Activated naive CD4-positive, alpha-beta T cell (primary cell): ENCODE measurements around the gene HELB.

Source experiments
- DNase-seq, 4 experiments: peaks; one replicate each; lab custom pipeline; 2025; lab: John Stamatoyannopoulos, UW

HELB gene

GRCh38 chr12:66301944-66302826 is at the start of gene HELB:
Gene HELB (plus strand): TSS chr12:66302493. CDS start chr12:66302604, 111 bp downstream.
- DNase-seq = peak; percentile 89 to 94 (median 91)

- DNase-seq = no peak
Measured at GRCh38 chr12:66252771-66253170, 49.5 kb upstream of the HELB start.

- no peak for DNase-seq
Measured at GRCh38 chr12:66255737-66256136, 46.6 kb upstream of the HELB start.

- DNase-seq = no peak
Measured at GRCh38 chr12:66258011-66258410, 44.3 kb upstream of the HELB start.

- no peak for DNase-seq
Measured at GRCh38 chr12:66262737-66263136, 39.6 kb upstream of the HELB start.

- DNase-seq = no peak
Measured at GRCh38 chr12:66268562-66268961, 33.7 kb upstream of the HELB start.

GRCh38 chr12:66269142-66269541 is 33.2 kb upstream of the HELB start:
- no peak for DNase-seq

- DNase-seq = no peak
Measured at GRCh38 chr12:66269757-66270383, 32.4 kb upstream of the HELB start.

- DNase-seq = no peak
Measured at GRCh38 chr12:66270613-66271012, 31.7 kb upstream of the HELB start.

GRCh38 chr12:66272650-66273049 is 29.6 kb upstream of the HELB start:
- no peak for DNase-seq

GRCh38 chr12:66273147-66273546 is 29.1 kb upstream of the HELB start:
- no peak for DNase-seq

GRCh38 chr12:66275040-66275439 is 27.3 kb upstream of the HELB start:
- no peak for DNase-seq

GRCh38 chr12:66279123-66279712 is 23.1 kb upstream of the HELB start:
- DNase-seq = peak in 1 of 4 experiments; percentile 15

GRCh38 chr12:66280561-66280960 is 21.7 kb upstream of the HELB start:
- DNase-seq = no peak

GRCh38 chr12:66282244-66282643 is 20.0 kb upstream of the HELB start:
- DNase-seq = no peak

GRCh38 chr12:66287275-66287674 is 15.0 kb upstream of the HELB start:
- DNase-seq = no peak

GRCh38 chr12:66288121-66288520 is 14.2 kb upstream of the HELB start:
- DNase-seq = peak in 1 of 4 experiments; percentile 20

- no peak for DNase-seq
Measured at GRCh38 chr12:66289485-66289884, 12.8 kb upstream of the HELB start.

- DNase-seq = no peak
Measured at GRCh38 chr12:66290716-66291200, 11.5 kb upstream of the HELB start.

GRCh38 chr12:66296176-66296683 is 6.1 kb upstream of the HELB start:
- DNase-seq = no peak

- DNase-seq = no peak
Measured at GRCh38 chr12:66297080-66297479, 5.2 kb upstream of the HELB start.

- no peak for DNase-seq
Measured at GRCh38 chr12:66297923-66298322, 4.4 kb upstream of the HELB start.

GRCh38 chr12:66302827-66303169 is 505 bp downstream of the HELB start:
- DNase-seq = no peak
